Measurements from ENCODE around the gene TANK.
"Not testable (repeated sequence)": the region's sequence is repeated elsewhere in the genome, so short reads cannot be mapped to it uniquely, and the experiment has no call there.

The TANK gene

GRCh38 chr2:161123531-161124030 lies 36.6 kb upstream of the TANK start:
- DNase-seq (ENCODE audit: low read depth): peak; percentile 29
- H3K4me3 ChIP-seq (ENCODE audit: low read depth, low read length): no peak overlapping the region
- TF ChIP-seq CTCF (conservative IDR thresholded peaks at IDR 0.05; ENCODE audit: low read depth, low read length): no peak

- no peak for TF ChIP-seq CTCF (conservative IDR thresholded peaks at IDR 0.05; ENCODE audit: low read depth, low read length)
- no peak overlapping the region for H3K4me3 ChIP-seq (ENCODE audit: low read depth, low read length)
- no peak for DNase-seq (ENCODE audit: low read depth)
Measured at GRCh38 chr2:161124201-161124600, 36.0 kb upstream of the TANK start.

GRCh38 chr2:161128885-161129284 lies 31.3 kb upstream of the TANK start:
- TF ChIP-seq CTCF (conservative IDR thresholded peaks at IDR 0.05; ENCODE audit: low read depth, low read length): no peak
- no peak overlapping the region for H3K4me3 ChIP-seq (ENCODE audit: low read depth, low read length)
- DNase-seq (ENCODE audit: low read depth): no peak

GRCh38 chr2:161130354-161130753 lies 29.9 kb upstream of the TANK start:
- DNase-seq (ENCODE audit: low read depth): no peak
- TF ChIP-seq CTCF (conservative IDR thresholded peaks at IDR 0.05; ENCODE audit: low read depth, low read length): no peak

GRCh38 chr2:161131074-161131680 lies 29.1 kb upstream of the TANK start:
- TF ChIP-seq CTCF (conservative IDR thresholded peaks at IDR 0.05; ENCODE audit: low read depth, low read length): no peak
- DNase-seq (ENCODE audit: low read depth): no peak
- no peak overlapping the region for H3K4me3 ChIP-seq (ENCODE audit: low read depth, low read length)

More at GRCh38 chr2:161130354-161130753, 29.9 kb upstream of the TANK start:
- H3K4me3 ChIP-seq (ENCODE audit: low read depth, low read length): no peak overlapping the region

GRCh38 chr2:161131804-161132203 lies 28.4 kb upstream of the TANK start:
- DNase-seq (ENCODE audit: low read depth): no peak
- no peak overlapping the region for H3K4me3 ChIP-seq (ENCODE audit: low read depth, low read length)
- no peak for TF ChIP-seq CTCF (conservative IDR thresholded peaks at IDR 0.05; ENCODE audit: low read depth, low read length)

GRCh38 chr2:161132384-161132783 lies 27.8 kb upstream of the TANK start:
- H3K4me3 ChIP-seq (ENCODE audit: low read depth, low read length); DNase-seq (ENCODE audit: low read depth): not testable (repeated sequence)
